Measurements from ENCODE around the gene PTTG2. TPM values are rescaled to one million over a fixed set of nuclear protein-coding genes. Genes with fewer than 3 reads are reported as not detected.

PTTG2 gene
- total RNA-seq, 4 donors from 2014 or later, result 1.1 TPM; not detected in 3

- WGBS, 2 donors, result 51 to 56% methylated on average over 2 to 3 of the region's 3 CpGs
- H3K4me3 ChIP-seq, result no peak overlapping the region
- no peak overlapping the region for H3K27ac ChIP-seq
- no peaks in the 10 kb centered on the region for H3K27me3 ChIP-seq
- no peaks in the 10 kb centered on the region for H3K9me3 ChIP-seq
- intact Hi-C loops (cut with DNase I), result no loop called here
- H3K4me1 ChIP-seq, result peaks cover 0 to 10% (median 9%) of the 10 kb centered on the region in 3 donors
- H3K36me3 ChIP-seq, result no peaks in the 10 kb centered on the region
- DNase-seq, result no peak
- TF ChIP-seq POLR2A (IDR thresholded peaks at IDR 0.05), result no peak
- TF ChIP-seq CTCF (IDR thresholded peaks at IDR 0.05), result no peak
These were observed 5.8 kb downstream of the PTTG2 start for GRCh38 chr4:37966044-37966443.

GRCh38 chr4:37967736-37968135 is 7.5 kb downstream of the PTTG2 start:
- intact Hi-C loops (cut with DNase I), result no loop called here
- Histone ChIP-seq H3K27me3 (no peaks in the 10 kb centered on the region), H3K4me3 (no peak overlapping the region), H3K27ac (no peak overlapping the region), H3K9me3 (no peaks in the 10 kb centered on the region), H3K4me1 (peaks cover 0 to 10% (median 9%) of the 10 kb centered on the region in 3 donors), H3K36me3 (no peaks in the 10 kb centered on the region)
- TF ChIP-seq CTCF (IDR thresholded peaks at IDR 0.05) (no peak), POLR2A (IDR thresholded peaks at IDR 0.05) (no peak)
- WGBS, 2 donors, result 51 to 52% methylated on average over 5 of the region's 5 CpGs
- DNase-seq, result no peak

- Histone ChIP-seq H3K4me3 (no peak overlapping the region), H3K4me1 (peaks cover 0 to 10% (median 9%) of the 10 kb centered on the region in 3 donors), H3K36me3 (no peaks in the 10 kb centered on the region), H3K27ac (no peak overlapping the region), H3K27me3 (no peaks in the 10 kb centered on the region), H3K9me3 (no peaks in the 10 kb centered on the region)
- no peak for TF ChIP-seq POLR2A (IDR thresholded peaks at IDR 0.05)
- TF ChIP-seq CTCF (IDR thresholded peaks at IDR 0.05), result no peak
- 64 to 81% methylated on average over 3 of the region's 3 CpGs for WGBS, 2 donors
- intact Hi-C loops (cut with DNase I), result no loop called here
- DNase-seq, result no peak
These were observed 8.5 kb downstream of the PTTG2 start for GRCh38 chr4:37968747-37969146.

DNA sequence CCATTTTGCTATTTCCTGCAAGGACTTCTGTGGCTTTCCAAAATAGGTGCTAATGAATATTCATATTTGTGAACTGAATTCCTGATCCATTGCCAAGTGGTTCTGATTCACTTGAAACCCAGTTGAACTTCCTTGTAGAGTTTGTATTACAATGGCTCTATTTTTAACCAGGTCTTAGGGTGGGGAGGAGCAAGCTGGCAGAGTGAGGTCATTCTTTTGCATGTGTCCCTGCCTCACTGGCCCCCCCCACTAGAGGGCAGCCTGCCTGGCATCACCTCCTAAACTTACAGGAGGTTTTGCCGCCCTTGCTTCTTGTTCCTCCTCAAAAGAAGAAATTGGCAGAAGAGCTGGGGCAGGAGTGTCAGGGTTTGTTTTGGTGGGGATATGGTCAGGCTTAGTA is 10.5 kb downstream of the PTTG2 start:
- no peaks in the 10 kb centered on the region for H3K27me3 ChIP-seq
- TF ChIP-seq CTCF (IDR thresholded peaks at IDR 0.05) (peak in 5 of 6 experiments; percentile 46 to 72 (median 62)), POLR2A (IDR thresholded peaks at IDR 0.05) (no peak)
- intact Hi-C loops (cut with DNase I), result loop anchor here (10.0 kb wide), 1 partner anchor 136 kb away; no protein-coding TSS in a partner anchor
- H3K27ac ChIP-seq, result peak overlapping the region in 3 of 4 donors; percentile 12 to 60 (median 42)
- no peak overlapping the region for H3K4me3 ChIP-seq
- H3K36me3 ChIP-seq, result no peaks in the 10 kb centered on the region
- DNase-seq, result peak; percentile 5
- peaks cover 0 to 10% (median 9%) of the 10 kb centered on the region in 3 donors for H3K4me1 ChIP-seq
- 0% methylated on average over 1 of the region's 1 CpG; no CpG with 5 or more reads in 1 of the 2 donors for WGBS, 2 donors
- H3K9me3 ChIP-seq, result no peaks in the 10 kb centered on the region

- no peak for DNase-seq
- Histone ChIP-seq H3K4me1 (peaks cover 0 to 10% (median 9%) of the 10 kb centered on the region in 3 donors), H3K4me3 (no peak overlapping the region), H3K36me3 (no peaks in the 10 kb centered on the region), H3K27me3 (no peaks in the 10 kb centered on the region), H3K27ac (peak overlapping the region in 2 of 4 donors; percentile 2 to 60), H3K9me3 (no peaks in the 10 kb centered on the region)
- intact Hi-C loops (cut with DNase I), result loop anchor here (10.0 kb wide), 1 partner anchor 136 kb away; no protein-coding TSS in a partner anchor
- 71 to 78% methylated on average over 4 of the region's 4 CpGs for WGBS, 2 donors
- TF ChIP-seq CTCF (IDR thresholded peaks at IDR 0.05), result no peak
- no peak for TF ChIP-seq POLR2A (IDR thresholded peaks at IDR 0.05)
These were observed 11.0 kb downstream of the PTTG2 start for GRCh38 chr4:37971202-37971601.
